Heart left ventricle (tissue), 16 donors: ENCODE measurements around the gene PHF21A. TPM values are rescaled to one million over a fixed set of nuclear protein-coding genes. Genes with fewer than 3 reads are reported as not detected.

Source experiments
- ATAC-seq, 4 donors: fragments of 200-7000 bp; cut with Tn5 transposase; one replicate each; pipeline ENCODE4 v1.9.1; 2020 to 2022; ENCODE audit warnings: moderate library complexity in 4 of 4, mild to moderate bottlenecking in 3 of 4, moderate number of reproducible peaks in 1 of 4
- DNase-seq, 5 donors: peaks; one replicate each; pipeline ENCODE4 v3.0.0-alpha.2; 2020
- H3K27ac ChIP-seq, 12 donors: fragments of 200-600 bp; sonication (generic) in 4 of 12; one replicate each; pipeline versions ENCODE4 v1.5.0 to v1.8.0; 2016 to 2022; ENCODE audit warnings: mild to moderate bottlenecking in 2 of 12
- H3K27me3 ChIP-seq, 9 donors: fragments of 200-600 bp; sonication (generic) in 2 of 9; one replicate each; pipeline versions ENCODE4 v1.5.1 to v1.8.0; 2016 to 2022; ENCODE audit warnings: mild to moderate bottlenecking in 3 of 9
- H3K36me3 ChIP-seq, 9 donors: fragments of 200-600 bp; sonication (generic) in 2 of 9; one replicate each; pipeline versions ENCODE4 v1.5.0 to v1.8.0; 2018 to 2022; ENCODE audit warnings: mild to moderate bottlenecking in 2 of 9
- H3K4me1 ChIP-seq, 12 donors: fragments of 200-600 bp; sonication (generic) in 4 of 12; one replicate each; pipeline versions ENCODE4 v1.5.0 to v1.8.0; 2016 to 2022; ENCODE audit warnings: mild to moderate bottlenecking in 3 of 12
- H3K4me3 ChIP-seq, 12 donors: fragments of 200-600 bp; sonication (generic) in 4 of 12; one replicate each; pipeline versions ENCODE4 v1.5.0 to v1.8.0; 2017 to 2022; ENCODE audit warnings: mild to moderate bottlenecking in 9 of 12, moderate library complexity in 4 of 12
- H3K9me3 ChIP-seq, 12 donors: fragments of 200-600 bp; sonication (generic) in 4 of 12; one replicate each; pipeline versions ENCODE4 v1.5.0 to v1.8.0; 2016 to 2022; ENCODE audit warnings: mild to moderate bottlenecking in 1 of 12
- CTCF ChIP-seq, 12 donors: fragments of 200-600 bp; sonication (generic) in 4 of 12; IDR thresholded peaks; one replicate each; pipeline versions ENCODE4 v1.5.0 to v1.8.0; 2018 to 2022; ENCODE audit warnings: antibody characterized with exemption in 12 of 12, mild to moderate bottlenecking in 5 of 12
- POLR2A ChIP-seq, 2 donors: fragments of 450-650 bp; IDR thresholded peaks; one replicate each; pipeline ENCODE4 v1.6.1; 2017; ENCODE audit warnings: antibody characterized with exemption in 2 of 2, mild to moderate bottlenecking in 2 of 2, moderate library complexity in 2 of 2
- WGBS, 4 donors: extraction: QIAGEN DNeasy Blood & Tissue Kit in 2 of 4; methylation state at CpG; one replicate each; pipeline versions ENCODE4 v1.1.5 to v1.1.7; 2013 to 2018; 5-methylcytosine and 5-hydroxymethylcytosine counted together
- intact Hi-C, 10 donors: fragments of 100-400 bp; cut with DNase I; formaldehyde crosslinking; loops; one replicate each; pipeline versions ENCODE4 v1.11.1 to v1.14.2; 2022
- polyA plus RNA-seq, 2 donors: library from polyadenylated mRNA; stranded (reverse); fragments of 200-250 nt; gene quantifications; one replicate each; pipeline ENCODE4 v1.2.3, GENCODE V29; 2013
- total RNA-seq, 9 donors: library from RNA; depleted of rRNA in 2 of 9; stranded (reverse); fragments of >200 nt in 2 of 9; fragmentation: NEBNext Ultra II Directional in 3 of 9; extraction: Animal tissue kit (Norgen Biotek cat#: 25700) in 3 of 9; gene quantifications; one replicate each; pipeline versions ENCODE4 v1.1.0 to v1.2.4, GENCODE V29; 2016 to 2023
- donor health status: ischemic (EF 13 %, LVEDD 7.1; RV severe dilation, severe dysfunction).
- donor health status: healthy with polysubstance abuse.
- donor health status: DM: no; HTN: yes; CAD: no.
- donor health status: DM: no; HTN: no; CAD: no.
- donor health status: ischemic (EF 25% LVEDD 6.9; RV normal size, moderate dysfunction).
- donor health status: ischemic (EF 25% LVEDD 5.7; RV mildly dilated, moderate dysfunction).
- donor health status: healthy.
- donor health status: DM: yes; HTN: yes; CAD: no.
- donor health status: ischemic (EF 35%, LVEDD 5.7; RV mildly dilated, moderate dysfunction).
- donor health status: nonischemic (EF 11% LVEDD 7.7; RV severe dilation, severe dysfunction).
- donor health status: DM: yes; HTN: yes; CAD: no.
- donor health status: PGD.
- donor health status: ischemic (EF 29% LVEDD 5.4; RV normal size, mild dysfunction).
- donor health status: nonischemic (EF 23%, LVEDD 6.1; RV moderate dilation, normal function).

Gene PHF21A
- total and polyA plus RNA-seq, 11 donors: 16.5 to 45.9 (median 36.1) TPM

- ATAC-seq (no peak), DNase-seq (no peak)
- Histone ChIP-seq H3K4me1 (peaks cover 0 to 28% (median 14%) of the 10 kb centered on the region in 12 donors), H3K36me3 (peaks cover 0 to 52% (median 17%) of the 10 kb centered on the region in 9 donors), H3K27me3 (no peaks in the 10 kb centered on the region), H3K4me3 (no peak overlapping the region), H3K27ac (no peak overlapping the region), H3K9me3 (no peaks in the 10 kb centered on the region)
- 93 to 98% (median 96%) methylated on average over 3 of the region's 3 CpGs for WGBS, 4 donors
- intact Hi-C loops: loop anchor here in 1 of 10 donors (10.0 kb wide), 1 partner anchor 45 kb away; no protein-coding TSS in a partner anchor
- TF ChIP-seq POLR2A (IDR thresholded peaks at IDR 0.05): no peak
- no peak for TF ChIP-seq CTCF (IDR thresholded peaks at IDR 0.05)
Observed at GRCh38 chr11:46069595-46069994, 51.7 kb downstream of the PHF21A start.

GRCh38 chr11:46066335-46066734 lies 54.9 kb downstream of the PHF21A start:
- Histone ChIP-seq H3K36me3 (peaks cover 0 to 57% (median 17%) of the 10 kb centered on the region in 9 donors), H3K4me3 (no peak overlapping the region), H3K27me3 (no peaks in the 10 kb centered on the region), H3K9me3 (no peaks in the 10 kb centered on the region), H3K4me1 (peaks cover 0 to 21% (median 5%) of the 10 kb centered on the region in 12 donors), H3K27ac (no peak overlapping the region)
- WGBS, 4 donors: 92 to 94% (median 93%) methylated on average over 4 of the region's 4 CpGs
- no peak for ATAC-seq
- DNase-seq: no peak
- TF ChIP-seq POLR2A (IDR thresholded peaks at IDR 0.05): no peak
- TF ChIP-seq CTCF (IDR thresholded peaks at IDR 0.05): no peak
- intact Hi-C loops: loop anchor here in 1 of 10 donors (10.0 kb wide), 1 partner anchor 48 kb away; no protein-coding TSS in a partner anchor

GRCh38 chr11:46065681-46066080 lies 55.6 kb downstream of the PHF21A start:
- ATAC-seq (no peak), DNase-seq (no peak)
- intact Hi-C loops: loop anchor here in 1 of 10 donors (10.0 kb wide), 1 partner anchor 49 kb away; no protein-coding TSS in a partner anchor
- TF ChIP-seq CTCF (IDR thresholded peaks at IDR 0.05) (no peak), POLR2A (IDR thresholded peaks at IDR 0.05) (no peak)
- Histone ChIP-seq H3K36me3 (peaks cover 0 to 56% (median 17%) of the 10 kb centered on the region in 9 donors), H3K27ac (no peak overlapping the region), H3K4me1 (peaks cover 0 to 17% (median 1%) of the 10 kb centered on the region in 12 donors), H3K4me3 (no peak overlapping the region), H3K27me3 (no peaks in the 10 kb centered on the region), H3K9me3 (no peaks in the 10 kb centered on the region)
- WGBS, 4 donors: 98 to 99% (median 99%) methylated on average over 3 of the region's 3 CpGs

GRCh38 chr11:46064221-46064620 lies 57.0 kb downstream of the PHF21A start:
- H3K4me1 ChIP-seq: peaks cover 0 to 17% (median 1%) of the 10 kb centered on the region in 12 donors
- TF ChIP-seq CTCF (IDR thresholded peaks at IDR 0.05): no peak
- TF ChIP-seq POLR2A (IDR thresholded peaks at IDR 0.05): no peak
- intact Hi-C loops: loop anchor here in 1 of 10 donors (10.0 kb wide), 1 partner anchor 51 kb away; no protein-coding TSS in a partner anchor
- ATAC-seq (no peak), DNase-seq (no peak)
- no peak overlapping the region for H3K4me3 ChIP-seq
- 90 to 97% (median 93%) methylated on average over 2 of the region's 2 CpGs for WGBS, 4 donors
- H3K9me3 ChIP-seq: no peaks in the 10 kb centered on the region
- peaks cover 0 to 49% (median 17%) of the 10 kb centered on the region in 9 donors for H3K36me3 ChIP-seq
- H3K27ac ChIP-seq: no peak overlapping the region
- H3K27me3 ChIP-seq: no peaks in the 10 kb centered on the region
